Small intestine (tissue), 7 donors: ENCODE results near the gene HTR4. TPM values are rescaled to one million over a fixed set of nuclear protein-coding genes. Genes with fewer than 3 reads are reported as not detected.
A peak's percentile ranks its signal among the peaks of the same experiment; 100 is the strongest.
"Not testable (repeated sequence)": the region's sequence is repeated elsewhere in the genome, so short reads cannot be mapped to it uniquely, and the experiment has no call there.

Experiments used
- DNase-seq, 2 donors: peaks; one replicate each; pipeline versions ENCODE4 v3.0.0 to v3.0.0-alpha.2; 2013
- FAIRE-seq: peaks from 2 replicates; lab custom pipeline; 2012; peaks lifted over from hg19 to GRCh38; lab: Jason Lieb, UNC
- H3K27ac ChIP-seq, 3 donors: one replicate each; pipeline ENCODE4 v1.5.1; 2013; ENCODE audit warnings: low read length in 2 of 3, mild to moderate bottlenecking in 2 of 3, control low read depth in 1 of 3, inconsistent platforms in 1 of 3, low read depth in 1 of 3, moderate library complexity in 1 of 3
- H3K27me3 ChIP-seq, 3 donors: one replicate each; pipeline ENCODE4 v1.6.1; 2013; ENCODE audit warnings: low read length in 3 of 3, inconsistent platforms in 1 of 3; ENCODE audit not compliant: control insufficient read depth in 3 of 3, insufficient read depth in 3 of 3
- H3K36me3 ChIP-seq, 3 donors: one replicate each; pipeline ENCODE4 v1.6.1; 2013; ENCODE audit warnings: low read length in 3 of 3, inconsistent platforms in 1 of 3, low read depth in 1 of 3, mild to moderate bottlenecking in 1 of 3, moderate library complexity in 1 of 3; ENCODE audit not compliant: control insufficient read depth in 3 of 3, insufficient read depth in 2 of 3
- H3K4me1 ChIP-seq, 3 donors: one replicate each; pipeline ENCODE4 v1.6.1; 2013; ENCODE audit warnings: low read length in 2 of 3, inconsistent platforms in 1 of 3, low read depth in 1 of 3, mild to moderate bottlenecking in 1 of 3, moderate library complexity in 1 of 3; ENCODE audit not compliant: control insufficient read depth in 3 of 3, insufficient read depth in 2 of 3
- H3K4me3 ChIP-seq, 3 donors: one replicate each; pipeline ENCODE4 v1.5.1; 2013; ENCODE audit warnings: low read length in 3 of 3, control low read depth in 1 of 3, inconsistent platforms in 1 of 3, low read depth in 1 of 3, mild to moderate bottlenecking in 1 of 3, moderate library complexity in 1 of 3
- H3K9me3 ChIP-seq, 2 donors: one replicate each; pipeline ENCODE4 v1.6.1; 2013; ENCODE audit warnings: low read depth in 1 of 2, low read length in 1 of 2; ENCODE audit not compliant: control insufficient read depth in 2 of 2, insufficient read depth in 1 of 2
- WGBS, 3 donors: extraction: QIAGEN DNeasy Blood & Tissue Kit; methylation state at CpG; one replicate each; pipeline ENCODE4 v1.1.7; 2013; 5-methylcytosine and 5-hydroxymethylcytosine counted together
- polyA plus RNA-seq, 4 donors: library from polyadenylated mRNA; stranded (reverse) in 3 of 4; unstranded in 1 of 4; fragments of 200-250 nt in 3 of 4; fragments of 120-200 nt in 1 of 4; gene quantifications; one replicate each; pipeline versions ENCODE4 v1.2.1 to v1.2.3, GENCODE V29; 2013
- donor health status: healthy with polysubstance abuse.
- donor health status: control.
- donor health status: control.
- donor health status: Bipolar disorder and iron deficiency.
- donor health status: healthy.

The HTR4 gene
- polyA plus RNA-seq, 4 donors = 1.6 to 8.7 (median 4.2) TPM

- no peak overlapping the region for H3K27ac ChIP-seq
- H3K4me3 ChIP-seq = no peak overlapping the region
- 37 to 54% (median 47%) methylated on average over 6 of the region's 6 CpGs for WGBS, 3 donors
- H3K27me3 ChIP-seq = no peaks in the 10 kb centered on the region
- H3K9me3 ChIP-seq = peaks cover 0 to 2% of the 10 kb centered on the region in 2 donors
- H3K4me1 ChIP-seq = peaks cover 2 to 15% (median 6%) of the 10 kb centered on the region in 3 donors
- FAIRE-seq (no peak), DNase-seq (peak in 1 of 2 donors; percentile 47)
- H3K36me3 ChIP-seq = no peaks in the 10 kb centered on the region
Observed at GRCh38 chr5:148681157-148682057, 27.1 kb upstream of the HTR4 start.

GRCh38 chr5:148673704-148674103 is 19.4 kb upstream of the HTR4 start:
- not testable (repeated sequence) for DNase-seq, H3K9me3 ChIP-seq, FAIRE-seq, H3K27ac ChIP-seq, H3K36me3 ChIP-seq, H3K4me3 ChIP-seq, H3K4me1 ChIP-seq, H3K27me3 ChIP-seq
- 88 to 95% (median 88%) methylated on average over 6 of the region's 6 CpGs for whole genome bisulfite sequencing, 3 donors

GRCh38 chr5:148666353-148666752 is 12.0 kb upstream of the HTR4 start:
- no peaks in the 10 kb centered on the region for H3K36me3 ChIP-seq
- no peak for FAIRE-seq
- H3K4me3 ChIP-seq = no peak overlapping the region
- WGBS, 3 donors = 63 to 75% (median 71%) methylated on average over 4 of the region's 4 CpGs
- DNase-seq = no peak
- H3K9me3 ChIP-seq = no peaks in the 10 kb centered on the region
- no peak overlapping the region for H3K27ac ChIP-seq
- H3K4me1 ChIP-seq = peaks cover under 1 to 5% (median 3%) of the 10 kb centered on the region in 3 donors
- H3K27me3 ChIP-seq = no peaks in the 10 kb centered on the region

DNA sequence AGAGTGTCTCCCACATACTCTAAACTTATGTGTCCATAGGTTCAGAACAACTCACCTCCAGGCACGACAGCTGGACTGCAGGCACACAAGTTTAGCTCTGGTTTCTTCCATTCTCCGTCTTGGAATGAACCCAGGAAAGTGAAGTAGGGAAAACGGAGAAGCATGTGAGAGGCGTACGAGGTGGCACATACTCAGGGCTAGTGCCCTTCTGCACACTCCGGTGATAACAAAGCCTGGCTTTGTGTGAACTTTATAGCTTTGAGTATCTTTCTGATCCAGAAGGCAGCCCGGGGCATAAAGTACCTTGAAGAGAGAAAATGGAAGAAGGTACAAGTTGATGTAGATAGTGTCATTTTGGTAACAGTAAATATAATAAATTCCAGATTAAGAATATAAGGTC is 11.1 kb upstream of the HTR4 start:
- no peaks in the 10 kb centered on the region for H3K36me3 ChIP-seq
- no peak overlapping the region for H3K4me3 ChIP-seq
- H3K27ac ChIP-seq = peak overlapping the region in 1 of 3 donors; percentile 25
- FAIRE-seq (no peak), DNase-seq (peak in 1 of 2 donors; percentile 76)
- peaks cover 0 to 4% (median 0%) of the 10 kb centered on the region in 3 donors for H3K27me3 ChIP-seq
- no peaks in the 10 kb centered on the region for H3K9me3 ChIP-seq
- peaks cover 7 to 14% (median 7%) of the 10 kb centered on the region in 3 donors for H3K4me1 ChIP-seq
- 14 to 54% (median 28%) methylated on average over 7 of the region's 7 CpGs for WGBS, 3 donors

- peak overlapping the region in 1 of 3 donors; percentile 30 for H3K27ac ChIP-seq
- FAIRE-seq (no peak), DNase-seq (peak in 1 of 2 donors; percentile 78)
- 19 to 36% (median 28%) methylated on average over 2 of the region's 2 CpGs for WGBS, 3 donors
- peaks cover 7 to 23% (median 14%) of the 10 kb centered on the region in 3 donors for H3K4me1 ChIP-seq
- no peak overlapping the region for H3K4me3 ChIP-seq
- peaks cover 0 to 4% (median 0%) of the 10 kb centered on the region in 3 donors for H3K27me3 ChIP-seq
- no peaks in the 10 kb centered on the region for H3K36me3 ChIP-seq
- no peaks in the 10 kb centered on the region for H3K9me3 ChIP-seq
Observed at GRCh38 chr5:148663509-148663908, 9.2 kb upstream of the HTR4 start.

GRCh38 chr5:148660346-148660660 is 6.0 kb upstream of the HTR4 start:
- H3K4me3 ChIP-seq = no peak overlapping the region
- H3K27ac ChIP-seq = peak overlapping the region in 2 of 3 donors; percentile 17 to 75
- H3K9me3 ChIP-seq = no peaks in the 10 kb centered on the region
- DNase-seq (peak in 1 of 2 donors; percentile 61), FAIRE-seq (no peak)
- WGBS, 3 donors = 6 to 45% (median 16%) methylated on average over 5 of the region's 5 CpGs
- H3K27me3 ChIP-seq = peaks cover 0 to 4% (median 0%) of the 10 kb centered on the region in 3 donors
- peaks cover 7 to 23% (median 14%) of the 10 kb centered on the region in 3 donors for H3K4me1 ChIP-seq
- no peaks in the 10 kb centered on the region for H3K36me3 ChIP-seq

- FAIRE-seq (no peak), DNase-seq (peak in 1 of 2 donors; percentile 69)
- Histone ChIP-seq H3K4me1 (peaks cover 7 to 23% (median 14%) of the 10 kb centered on the region in 3 donors), H3K4me3 (no peak overlapping the region), H3K36me3 (no peaks in the 10 kb centered on the region), H3K27ac (peak overlapping the region in 2 of 3 donors; percentile 17 to 75), H3K27me3 (peaks cover 0 to 4% (median 0%) of the 10 kb centered on the region in 3 donors), H3K9me3 (no peaks in the 10 kb centered on the region)
- 18 to 56% (median 32%) methylated on average over 2 of the region's 2 CpGs for WGBS, 3 donors
Observed at GRCh38 chr5:148659641-148660345, 5.5 kb upstream of the HTR4 start.

- Histone ChIP-seq H3K27ac (peak overlapping the region in 1 of 3 donors; percentile 24), H3K36me3 (no peaks in the 10 kb centered on the region), H3K27me3 (peaks cover 0 to 15% (median 9%) of the 10 kb centered on the region in 3 donors), H3K4me3 (peak overlapping the region in 2 of 3 donors; percentile 35 to 93), H3K9me3 (no peaks in the 10 kb centered on the region), H3K4me1 (peaks cover 0 to 4% (median 4%) of the 10 kb centered on the region in 3 donors)
- peak; percentile 25 to 33 for DNase-seq
- 16 to 65% (median 44%) methylated on average over 11 of the region's 11 CpGs for WGBS, 3 donors
- FAIRE-seq = no peak
Observed at GRCh38 chr5:148653291-148653835, 964 bp downstream of the HTR4 start.
